HG03342 (cell line): ENCODE measurements around the gene IMMT.
A peak's percentile ranks its signal among the peaks of the same experiment; 100 is the strongest.

Experiments
- ATAC-seq: cut with Tn5 transposase; IDR thresholded peaks from one replicate; pipeline ENCODE4 v1.9.1; 2021; ENCODE audit warnings: mild to moderate bottlenecking, moderate library complexity; ENCODE audit not compliant: unreplicated experiment

IMMT gene

GRCh38 chr2:86143926-86144685 is 51.2 kb downstream of the IMMT start:
- ATAC-seq = no peak

- ATAC-seq = no peak
Measured at GRCh38 chr2:86143307-86143706, 52.0 kb downstream of the IMMT start.

- no peak for ATAC-seq
Measured at GRCh38 chr2:86142436-86143257, 52.6 kb downstream of the IMMT start.

GRCh38 chr2:86140969-86141392 is 54.3 kb downstream of the IMMT start:
- no peak for ATAC-seq

GRCh38 chr2:86139981-86140380 is 55.3 kb downstream of the IMMT start:
- ATAC-seq = no peak

GRCh38 chr2:86138736-86139625 is 56.3 kb downstream of the IMMT start:
- ATAC-seq = no peak

GRCh38 chr2:86136141-86136540 is 59.1 kb downstream of the IMMT start:
- no peak for ATAC-seq

- ATAC-seq = no peak
Measured at GRCh38 chr2:86135653-86136052, 59.6 kb downstream of the IMMT start.

GRCh38 chr2:86134709-86135108 is 60.6 kb downstream of the IMMT start:
- ATAC-seq = no peak

GRCh38 chr2:86124683-86125082 is 70.6 kb downstream of the IMMT start:
- no peak for ATAC-seq

- ATAC-seq = no peak
Measured at GRCh38 chr2:86123328-86123925, 71.8 kb downstream of the IMMT start.

GRCh38 chr2:86118130-86118529 is 77.1 kb downstream of the IMMT start:
- no peak for ATAC-seq

- no peak for ATAC-seq
Measured at GRCh38 chr2:86107031-86107430, 88.2 kb downstream of the IMMT start.

GRCh38 chr2:86105969-86106945 is 89.0 kb downstream of the IMMT start, which contains the start of gene PTCD3:
PTCD3 (plus strand) TSS chr2:86106235; CDS start chr2:86106248, 13 bp downstream.
- ATAC-seq = peak; percentile 88

- peak; percentile 69 for ATAC-seq
Measured at GRCh38 chr2:86105252-86105968, 89.9 kb downstream of the IMMT start, which contains the start of gene POLR1A. POLR1A (minus strand) TSS chr2:86105886; CDS start chr2:86105776, 110 bp downstream.

GRCh38 chr2:86102157-86102556 is 93.1 kb downstream of the IMMT start:
- ATAC-seq = no peak

GRCh38 chr2:86097913-86098312 is 97.3 kb downstream of the IMMT start:
- ATAC-seq = no peak

- ATAC-seq = no peak
Measured at GRCh38 chr2:86097114-86097896, 98.0 kb downstream of the IMMT start.
